Measurements from ENCODE around the gene ZGPAT. TPM values are rescaled to one million over a fixed set of nuclear protein-coding genes. Genes with fewer than 3 reads are reported as not detected.

ZGPAT gene
- total and polyA plus RNA-seq, 10 of the 15 experiments (the other 5 are each of a cell fraction or from before 2014, with no cell fraction given): 0.58 to 52.9 (median 18.0) TPM

DNA sequence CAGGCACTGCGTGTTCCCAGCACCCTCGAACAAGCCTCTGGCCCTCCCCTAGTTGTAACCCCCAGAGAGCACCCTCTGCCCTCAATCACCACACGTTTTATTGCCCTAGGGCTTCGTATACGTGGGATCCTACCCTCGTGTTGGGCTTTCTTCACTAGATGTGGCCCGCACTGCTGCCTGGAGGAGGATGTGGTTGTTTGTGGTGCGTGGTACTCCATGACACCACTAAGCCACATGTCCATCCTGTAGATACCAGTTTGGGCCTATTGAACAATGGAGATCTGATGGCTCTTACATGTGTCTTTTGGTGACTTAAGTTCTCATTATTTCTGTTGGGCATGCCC lies 48.8 kb downstream of the ZGPAT start (continued):
- TF ChIP-seq, protein P1, sequence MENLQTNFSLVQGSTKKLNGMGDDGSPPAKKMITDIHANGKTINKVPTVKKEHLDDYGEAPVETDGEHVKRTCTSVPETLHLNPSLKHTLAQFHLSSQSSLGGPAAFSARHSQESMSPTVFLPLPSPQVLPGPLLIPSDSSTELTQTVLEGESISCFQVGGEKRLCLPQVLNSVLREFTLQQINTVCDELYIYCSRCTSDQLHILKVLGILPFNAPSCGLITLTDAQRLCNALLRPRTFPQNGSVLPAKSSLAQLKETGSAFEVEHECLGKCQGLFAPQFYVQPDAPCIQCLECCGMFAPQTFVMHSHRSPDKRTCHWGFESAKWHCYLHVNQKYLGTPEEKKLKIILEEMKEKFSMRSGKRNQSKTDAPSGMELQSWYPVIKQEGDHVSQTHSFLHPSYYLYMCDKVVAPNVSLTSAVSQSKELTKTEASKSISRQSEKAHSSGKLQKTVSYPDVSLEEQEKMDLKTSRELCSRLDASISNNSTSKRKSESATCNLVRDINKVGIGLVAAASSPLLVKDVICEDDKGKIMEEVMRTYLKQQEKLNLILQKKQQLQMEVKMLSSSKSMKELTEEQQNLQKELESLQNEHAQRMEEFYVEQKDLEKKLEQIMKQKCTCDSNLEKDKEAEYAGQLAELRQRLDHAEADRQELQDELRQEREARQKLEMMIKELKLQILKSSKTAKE (IDR thresholded peaks at IDR 0.05; ENCODE audit: low read depth, poor library complexity, severe bottlenecking): no peak
- TF ChIP-seq, protein P2, sequence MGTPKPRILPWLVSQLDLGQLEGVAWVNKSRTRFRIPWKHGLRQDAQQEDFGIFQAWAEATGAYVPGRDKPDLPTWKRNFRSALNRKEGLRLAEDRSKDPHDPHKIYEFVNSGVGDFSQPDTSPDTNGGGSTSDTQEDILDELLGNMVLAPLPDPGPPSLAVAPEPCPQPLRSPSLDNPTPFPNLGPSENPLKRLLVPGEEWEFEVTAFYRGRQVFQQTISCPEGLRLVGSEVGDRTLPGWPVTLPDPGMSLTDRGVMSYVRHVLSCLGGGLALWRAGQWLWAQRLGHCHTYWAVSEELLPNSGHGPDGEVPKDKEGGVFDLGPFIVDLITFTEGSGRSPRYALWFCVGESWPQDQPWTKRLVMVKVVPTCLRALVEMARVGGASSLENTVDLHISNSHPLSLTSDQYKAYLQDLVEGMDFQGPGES (IDR thresholded peaks at IDR 0.05): no peak

DNA sequence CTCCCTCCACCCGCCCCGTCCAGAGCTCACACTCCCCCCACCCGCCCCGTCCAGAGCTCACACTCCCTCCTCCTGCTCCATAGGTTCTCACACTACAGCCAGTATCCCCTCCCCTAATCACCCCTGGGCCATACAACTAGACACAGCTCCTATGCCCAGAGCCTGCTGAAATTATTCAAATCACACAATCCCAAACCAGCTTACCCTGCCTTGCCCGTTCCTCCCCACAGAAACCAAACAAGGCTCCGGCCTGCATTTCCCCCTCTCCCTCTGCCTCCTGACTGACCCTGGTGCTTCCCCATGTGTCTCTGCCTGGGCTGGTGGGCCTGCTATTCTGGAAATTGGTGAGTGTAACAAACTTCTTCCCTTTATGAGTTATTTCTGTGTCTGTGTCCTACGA lies 50.3 kb downstream of the ZGPAT start:
- Histone ChIP-seq H3K9ac (ENCODE audit: control insufficient read depth, insufficient read depth, low read length) (no peak overlapping the region), H3K27me3 (replicated peaks in 1 of 2; ENCODE audit: control insufficient read depth in 2 of 2, insufficient read depth in 2 of 2, low read length in 1 of 2) (peaks cover 0 to 2% of the 10 kb centered on the region in 2 experiments; a peak in 1 of 4 replicates), H3K4me3 (no peak overlapping the region), H2AFZ (ENCODE audit: control insufficient read depth, low read depth, low read length) (no peak overlapping the region), H3K4me2 (ENCODE audit: control insufficient read depth, insufficient read depth) (no peak overlapping the region), H4K20me1 (ENCODE audit: control insufficient read depth, insufficient read depth) (no peaks in the 10 kb centered on the region), H3K36me3 (ENCODE audit: control insufficient read depth in 2 of 2, insufficient read depth in 2 of 2, low read length in 1 of 2) (no peaks in the 10 kb centered on the region), H3K4me1 (ENCODE audit: control insufficient read depth, insufficient read depth, low read length) (no peaks in the 10 kb centered on the region), H3K79me2 (ENCODE audit: control insufficient read depth, insufficient read depth, low read length) (no peaks in the 10 kb centered on the region), H3K27ac (ENCODE audit: control insufficient read depth, insufficient read depth) (no peak overlapping the region), H3K9me3 (replicated peaks; ENCODE audit: control insufficient read depth, insufficient read depth, low read length) (no peaks in the 10 kb centered on the region)
- ChIA-PET POLR2A (interaction anchor here (0.7 kb wide), 1 partner anchor 21 kb away, joined by 3 read pairs; no protein-coding TSS in a partner anchor), SMC1A (ENCODE audit: uncharacterized antibody, unreplicated experiment) (no interaction called here), CTCF (interaction anchor here (1.1 kb wide), 1 partner anchor 12 kb away, joined by 3 read pairs; no protein-coding TSS in a partner anchor), RAD21 (ENCODE audit: unreplicated experiment) (no interaction called here)
- no TSS peak for BruUV-seq (replicated peaks)
- FAIRE-seq (no peak), DNase-seq (ENCODE audit: low read depth, low spot score) (no peak), ATAC-seq (no peak)
- in situ Hi-C loops (cut with MboI) (no loop called here), intact Hi-C loops (cut with micrococcal nuclease; ENCODE audit: unreplicated experiment) (no loop called here)
- WGBS (ENCODE audit: insufficient coverage, insufficient replicate concordance, low lambda C conversion rate, missing lambda C conversion rate): 41% methylated on average over 3 of the region's 7 CpGs
- TF ChIP-seq, protein P3, sequence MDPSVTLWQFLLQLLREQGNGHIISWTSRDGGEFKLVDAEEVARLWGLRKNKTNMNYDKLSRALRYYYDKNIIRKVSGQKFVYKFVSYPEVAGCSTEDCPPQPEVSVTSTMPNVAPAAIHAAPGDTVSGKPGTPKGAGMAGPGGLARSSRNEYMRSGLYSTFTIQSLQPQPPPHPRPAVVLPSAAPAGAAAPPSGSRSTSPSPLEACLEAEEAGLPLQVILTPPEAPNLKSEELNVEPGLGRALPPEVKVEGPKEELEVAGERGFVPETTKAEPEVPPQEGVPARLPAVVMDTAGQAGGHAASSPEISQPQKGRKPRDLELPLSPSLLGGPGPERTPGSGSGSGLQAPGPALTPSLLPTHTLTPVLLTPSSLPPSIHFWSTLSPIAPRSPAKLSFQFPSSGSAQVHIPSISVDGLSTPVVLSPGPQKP (IDR thresholded peaks at IDR 0.05; ENCODE audit: low read depth, low read length): no peak
- TF ChIP-seq, protein P4, sequence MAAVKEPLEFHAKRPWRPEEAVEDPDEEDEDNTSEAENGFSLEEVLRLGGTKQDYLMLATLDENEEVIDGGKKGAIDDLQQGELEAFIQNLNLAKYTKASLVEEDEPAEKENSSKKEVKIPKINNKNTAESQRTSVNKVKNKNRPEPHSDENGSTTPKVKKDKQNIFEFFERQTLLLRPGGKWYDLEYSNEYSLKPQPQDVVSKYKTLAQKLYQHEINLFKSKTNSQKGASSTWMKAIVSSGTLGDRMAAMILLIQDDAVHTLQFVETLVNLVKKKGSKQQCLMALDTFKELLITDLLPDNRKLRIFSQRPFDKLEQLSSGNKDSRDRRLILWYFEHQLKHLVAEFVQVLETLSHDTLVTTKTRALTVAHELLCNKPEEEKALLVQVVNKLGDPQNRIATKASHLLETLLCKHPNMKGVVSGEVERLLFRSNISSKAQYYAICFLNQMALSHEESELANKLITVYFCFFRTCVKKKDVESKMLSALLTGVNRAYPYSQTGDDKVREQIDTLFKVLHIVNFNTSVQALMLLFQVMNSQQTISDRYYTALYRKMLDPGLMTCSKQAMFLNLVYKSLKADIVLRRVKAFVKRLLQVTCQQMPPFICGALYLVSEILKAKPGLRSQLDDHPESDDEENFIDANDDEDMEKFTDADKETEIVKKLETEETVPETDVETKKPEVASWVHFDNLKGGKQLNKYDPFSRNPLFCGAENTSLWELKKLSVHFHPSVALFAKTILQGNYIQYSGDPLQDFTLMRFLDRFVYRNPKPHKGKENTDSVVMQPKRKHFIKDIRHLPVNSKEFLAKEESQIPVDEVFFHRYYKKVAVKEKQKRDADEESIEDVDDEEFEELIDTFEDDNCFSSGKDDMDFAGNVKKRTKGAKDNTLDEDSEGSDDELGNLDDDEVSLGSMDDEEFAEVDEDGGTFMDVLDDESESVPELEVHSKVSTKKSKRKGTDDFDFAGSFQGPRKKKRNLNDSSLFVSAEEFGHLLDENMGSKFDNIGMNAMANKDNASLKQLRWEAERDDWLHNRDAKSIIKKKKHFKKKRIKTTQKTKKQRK (IDR thresholded peaks at IDR 0.05; ENCODE audit: low read depth, low read length): no peak
- TF ChIP-seq IKZF1 (conservative IDR thresholded peaks at IDR 0.05): no peak
- no peak for TF ChIP-seq BHLHE40 (IDR thresholded peaks at IDR 0.05; ENCODE audit: borderline replicate concordance in 1 of 2, low read depth in 2 of 2, low read length in 1 of 2)
- no peak for TF ChIP-seq NFXL1 (IDR thresholded peaks at IDR 0.05; ENCODE audit: borderline replicate concordance)
- TF ChIP-seq GATAD2B (conservative IDR thresholded peaks at IDR 0.05; ENCODE audit: low read depth): no peak
- TF ChIP-seq, protein P5, sequence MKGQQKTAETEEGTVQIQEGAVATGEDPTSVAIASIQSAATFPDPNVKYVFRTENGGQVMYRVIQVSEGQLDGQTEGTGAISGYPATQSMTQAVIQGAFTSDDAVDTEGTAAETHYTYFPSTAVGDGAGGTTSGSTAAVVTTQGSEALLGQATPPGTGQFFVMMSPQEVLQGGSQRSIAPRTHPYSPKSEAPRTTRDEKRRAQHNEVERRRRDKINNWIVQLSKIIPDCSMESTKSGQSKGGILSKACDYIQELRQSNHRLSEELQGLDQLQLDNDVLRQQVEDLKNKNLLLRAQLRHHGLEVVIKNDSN (IDR thresholded peaks at IDR 0.05; ENCODE audit: borderline replicate concordance, extremely low read length, insufficient read depth, low read depth, low read length): no peak
- TF ChIP-seq, protein P6, sequence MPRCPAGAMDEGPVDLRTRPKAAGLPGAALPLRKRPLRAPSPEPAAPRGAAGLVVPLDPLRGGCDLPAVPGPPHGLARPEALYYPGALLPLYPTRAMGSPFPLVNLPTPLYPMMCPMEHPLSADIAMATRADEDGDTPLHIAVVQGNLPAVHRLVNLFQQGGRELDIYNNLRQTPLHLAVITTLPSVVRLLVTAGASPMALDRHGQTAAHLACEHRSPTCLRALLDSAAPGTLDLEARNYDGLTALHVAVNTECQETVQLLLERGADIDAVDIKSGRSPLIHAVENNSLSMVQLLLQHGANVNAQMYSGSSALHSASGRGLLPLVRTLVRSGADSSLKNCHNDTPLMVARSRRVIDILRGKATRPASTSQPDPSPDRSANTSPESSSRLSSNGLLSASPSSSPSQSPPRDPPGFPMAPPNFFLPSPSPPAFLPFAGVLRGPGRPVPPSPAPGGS (IDR thresholded peaks at IDR 0.05; ENCODE audit: borderline replicate concordance, insufficient read depth, low read depth, low read length, poor library complexity, severe bottlenecking): no peak
- TF ChIP-seq ATF7 (IDR thresholded peaks at IDR 0.05; ENCODE audit: low read depth): no peak
- TF ChIP-seq NBN (IDR thresholded peaks at IDR 0.05): no peak

Data from GM12878 (cell line).